Heart right ventricle (tissue), 16 donors: Measurements from ENCODE around the gene LHX4. TPM values are rescaled to one million over a fixed set of nuclear protein-coding genes. Genes with fewer than 3 reads are reported as not detected.

ENCODE experiments used
- ATAC-seq, 8 donors: fragments of 200-7000 bp; cut with Tn5 transposase; one replicate each; pipeline ENCODE4 v1.9.1; 2020; ENCODE audit warnings: mild to moderate bottlenecking in 8 of 8, moderate library complexity in 8 of 8, moderate number of reproducible peaks in 1 of 8
- DNase-seq, 2 donors: peaks; one replicate each; pipeline ENCODE4 v3.0.0-alpha.2; 2020
- H3K27ac ChIP-seq, 10 donors: fragments of 200-600 bp; sonication (generic) in 2 of 10; one replicate each; pipeline versions ENCODE4 v1.5.0 to v1.8.0; 2020 to 2022; ENCODE audit warnings: mild to moderate bottlenecking in 3 of 10
- H3K27me3 ChIP-seq, 7 donors: fragments of 200-600 bp; one replicate each; pipeline ENCODE4 v1.8.0; 2021 to 2022; ENCODE audit warnings: mild to moderate bottlenecking in 2 of 7
- H3K36me3 ChIP-seq, 9 donors: fragments of 200-600 bp; sonication (generic) in 1 of 9; one replicate each; pipeline versions ENCODE4 v1.5.0 to v1.8.0; 2020 to 2022; ENCODE audit warnings: mild to moderate bottlenecking in 2 of 9
- H3K4me1 ChIP-seq, 9 donors: fragments of 200-600 bp; sonication (generic) in 1 of 9; one replicate each; pipeline versions ENCODE4 v1.5.0 to v1.8.0; 2020 to 2022; ENCODE audit warnings: mild to moderate bottlenecking in 4 of 9
- H3K4me3 ChIP-seq, 10 donors: fragments of 200-600 bp; sonication (generic) in 2 of 10; one replicate each; pipeline versions ENCODE4 v1.5.0 to v1.8.0; 2020 to 2022; ENCODE audit warnings: mild to moderate bottlenecking in 7 of 10, moderate library complexity in 2 of 10
- H3K9me3 ChIP-seq, 11 donors: fragments of 200-600 bp in 10 of 11; sonication (generic) in 2 of 11; one replicate each; pipeline versions ENCODE4 v1.5.0 to v1.8.0; 2013 to 2022; ENCODE audit warnings: mild to moderate bottlenecking in 2 of 11, control low read depth in 1 of 11, moderate library complexity in 1 of 11
- CTCF ChIP-seq, 9 donors: fragments of 200-600 bp; sonication (generic) in 2 of 9; IDR thresholded peaks; one replicate each; pipeline versions ENCODE4 v1.5.0 to v1.8.0; 2021 to 2022; ENCODE audit warnings: antibody characterized with exemption in 9 of 9, mild to moderate bottlenecking in 5 of 9, moderate library complexity in 1 of 9
- WGBS, 2 donors: extraction: QIAGEN DNeasy Blood & Tissue Kit; methylation state at CpG; one replicate each; pipeline ENCODE4 v1.1.7; 2013; ENCODE audit warnings: inconsistent platforms in 1 of 2; 5-methylcytosine and 5-hydroxymethylcytosine counted together
- intact Hi-C, 10 donors: fragments of 100-400 bp; cut with DNase I; formaldehyde crosslinking; loops; one replicate each; pipeline versions ENCODE4 v1.11.1 to v1.14.2; 2022
- polyA plus RNA-seq, 2 donors: library from polyadenylated mRNA; stranded (reverse); fragments of 200-250 nt; gene quantifications; one replicate each; pipeline ENCODE4 v1.2.3, GENCODE V29; 2013
- total RNA-seq, 10 donors: library from RNA; stranded (reverse); fragmentation: NEBNext Ultra II Directional in 3 of 10; extraction: Animal tissue kit (Norgen Biotek cat#: 25700) in 3 of 10; gene quantifications; one replicate each; pipeline versions ENCODE4 v1.2.1 to v1.2.4, GENCODE V29; 2021 to 2023
- donor health status: Arrhythmogenic right ventricular cardiomyopathy.
- donor health status: ischemic (EF 13 %, LVEDD 7.1; RV severe dilation, severe dysfunction).
- donor health status: healthy with polysubstance abuse.
- donor health status: DM: no; HTN: yes; CAD: no.
- donor health status: DM: no; HTN: no; CAD: no.
- donor health status: ischemic (EF 25% LVEDD 6.9; RV normal size, moderate dysfunction).
- donor health status: ischemic (EF 25% LVEDD 5.7; RV mildly dilated, moderate dysfunction).
- donor health status: healthy.
- donor health status: DM: yes; HTN: yes; CAD: no.
- donor health status: Ischemic cardiomyopathy.
- donor health status: ischemic (EF 35%, LVEDD 5.7; RV mildly dilated, moderate dysfunction).
- donor health status: nonischemic (EF 11% LVEDD 7.7; RV severe dilation, severe dysfunction).
- donor health status: DM: yes; HTN: yes; CAD: no.
- donor health status: PGD.
- donor health status: ischemic (EF 29% LVEDD 5.4; RV normal size, mild dysfunction).
- donor health status: nonischemic (EF 23%, LVEDD 6.1; RV moderate dilation, normal function).

Gene LHX4
- total and polyA plus RNA-seq, 12 donors, result under 0.01 TPM; not detected in 11

GRCh38 chr1:180237869-180238476 is 7.9 kb downstream of the LHX4 start:
- Histone ChIP-seq H3K4me3 (no peak overlapping the region), H3K9me3 (no peaks in the 10 kb centered on the region), H3K36me3 (no peaks in the 10 kb centered on the region), H3K4me1 (peaks cover 9 to 34% (median 31%) of the 10 kb centered on the region in 9 donors), H3K27me3 (peaks cover 42 to 100% (median 100%) of the 10 kb centered on the region in 7 donors), H3K27ac (no peak overlapping the region)
- ATAC-seq (no peak), DNase-seq (no peak)
- no peak for TF ChIP-seq CTCF (IDR thresholded peaks at IDR 0.05)
- intact Hi-C loops, result no loop called here
- WGBS, 2 donors, result 12 to 20% methylated on average over 7 of the region's 7 CpGs

- TF ChIP-seq CTCF (IDR thresholded peaks at IDR 0.05), result no peak
- H3K9me3 ChIP-seq, result no peaks in the 10 kb centered on the region
- H3K4me1 ChIP-seq, result peaks cover 9 to 27% (median 24%) of the 10 kb centered on the region in 9 donors
- intact Hi-C loops, result no loop called here
- no peak overlapping the region for H3K4me3 ChIP-seq
- 15 to 17% methylated on average over 7 of the region's 7 CpGs for WGBS, 2 donors
- ATAC-seq (no peak), DNase-seq (no peak)
- H3K36me3 ChIP-seq, result no peaks in the 10 kb centered on the region
- peaks cover 36 to 100% (median 100%) of the 10 kb centered on the region in 7 donors for H3K27me3 ChIP-seq
- H3K27ac ChIP-seq, result no peak overlapping the region
Observed at GRCh38 chr1:180238675-180239074, 8.6 kb downstream of the LHX4 start.

GRCh38 chr1:180239145-180240096 is 9.4 kb downstream of the LHX4 start:
- TF ChIP-seq CTCF (IDR thresholded peaks at IDR 0.05), result no peak
- WGBS, 2 donors, result 6 to 10% methylated on average over 10 of the region's 10 CpGs

GRCh38 chr1:180241716-180242544 is 11.9 kb downstream of the LHX4 start:
- TF ChIP-seq CTCF (IDR thresholded peaks at IDR 0.05), result no peak
- no peak overlapping the region for H3K27ac ChIP-seq
- no peaks in the 10 kb centered on the region for H3K9me3 ChIP-seq
- intact Hi-C loops, result no loop called here
- DNase-seq (no peak), ATAC-seq (no peak)
- 72 to 77% methylated on average over 8 of the region's 8 CpGs for WGBS, 2 donors
- no peak overlapping the region for H3K4me3 ChIP-seq
- no peaks in the 10 kb centered on the region for H3K4me1 ChIP-seq
- H3K36me3 ChIP-seq, result no peaks in the 10 kb centered on the region
- H3K27me3 ChIP-seq, result peaks cover 6 to 98% (median 81%) of the 10 kb centered on the region in 7 donors

More at GRCh38 chr1:180239145-180240096, 9.4 kb downstream of the LHX4 start:
- Histone ChIP-seq H3K4me1 (peaks cover 8 to 20% (median 18%) of the 10 kb centered on the region in 9 donors), H3K4me3 (no peak overlapping the region), H3K27ac (no peak overlapping the region), H3K9me3 (no peaks in the 10 kb centered on the region), H3K36me3 (no peaks in the 10 kb centered on the region), H3K27me3 (peaks cover 30 to 100% (median 100%) of the 10 kb centered on the region in 7 donors)
- ATAC-seq, result no peak
- intact Hi-C loops, result no loop called here
- no peak for DNase-seq
